HG03565 (cell line): Measurements from ENCODE around the gene MBNL1.

Experiments used
- ATAC-seq: cut with Tn5 transposase; IDR thresholded peaks from one replicate; pipeline ENCODE4 v1.9.1; 2021; ENCODE audit warnings: mild to moderate bottlenecking, moderate library complexity; ENCODE audit not compliant: unreplicated experiment

The MBNL1 gene

DNA sequence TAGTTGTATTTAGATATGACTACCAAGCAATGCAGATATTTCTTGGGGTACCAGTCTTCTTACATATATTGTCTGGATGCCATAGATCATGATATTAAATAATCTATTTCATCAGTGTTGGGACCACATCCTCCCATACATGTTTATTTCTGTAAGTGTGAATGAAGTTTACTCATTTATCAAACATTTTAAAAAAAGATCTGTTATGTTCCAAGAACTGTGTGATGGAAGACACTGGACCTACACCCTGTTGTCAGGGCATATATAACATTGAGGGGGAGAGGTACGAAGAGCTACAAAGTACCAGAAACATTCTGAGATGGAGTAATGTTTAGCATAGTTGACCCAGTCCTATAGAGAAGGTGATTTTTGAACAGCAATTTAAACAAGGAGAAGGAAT, 26.6 kb downstream of the MBNL1 start:
- no peak for ATAC-seq

- ATAC-seq, result no peak
Observed at GRCh38 chr3:152295806-152296205, 27.1 kb downstream of the MBNL1 start.

DNA sequence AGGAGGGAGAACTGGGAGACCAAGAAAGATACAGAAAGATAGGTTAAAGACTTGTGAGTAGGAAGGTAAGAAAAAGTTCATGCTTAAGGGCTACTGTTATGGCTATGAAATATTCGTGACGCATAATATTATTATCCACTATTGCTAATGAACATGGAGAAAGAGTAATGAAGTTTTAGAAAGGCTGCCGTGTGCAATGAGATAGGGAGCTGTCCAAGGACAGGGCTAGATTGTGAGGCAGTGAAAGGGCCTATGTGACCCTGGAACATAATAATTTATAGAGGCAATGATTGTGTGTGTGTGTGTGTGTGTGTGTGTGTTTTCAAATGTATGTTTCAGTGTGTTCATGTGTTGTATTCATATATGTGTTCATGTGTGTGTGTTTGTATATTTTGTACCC, 27.7 kb downstream of the MBNL1 start:
- no peak for ATAC-seq

GRCh38 chr3:152296971-152297370, 28.2 kb downstream of the MBNL1 start:
- no peak for ATAC-seq

- ATAC-seq, result peak; percentile 59
Observed at GRCh38 chr3:152298393-152299248, 29.9 kb downstream of the MBNL1 start.

GRCh38 chr3:152299249-152299976, 30.7 kb downstream of the MBNL1 start:
- no peak for ATAC-seq

- ATAC-seq, result no peak
Observed at GRCh38 chr3:152300029-152300731, 31.5 kb downstream of the MBNL1 start.

GRCh38 chr3:152301745-152302181, 33.0 kb downstream of the MBNL1 start:
- no peak for ATAC-seq

DNA sequence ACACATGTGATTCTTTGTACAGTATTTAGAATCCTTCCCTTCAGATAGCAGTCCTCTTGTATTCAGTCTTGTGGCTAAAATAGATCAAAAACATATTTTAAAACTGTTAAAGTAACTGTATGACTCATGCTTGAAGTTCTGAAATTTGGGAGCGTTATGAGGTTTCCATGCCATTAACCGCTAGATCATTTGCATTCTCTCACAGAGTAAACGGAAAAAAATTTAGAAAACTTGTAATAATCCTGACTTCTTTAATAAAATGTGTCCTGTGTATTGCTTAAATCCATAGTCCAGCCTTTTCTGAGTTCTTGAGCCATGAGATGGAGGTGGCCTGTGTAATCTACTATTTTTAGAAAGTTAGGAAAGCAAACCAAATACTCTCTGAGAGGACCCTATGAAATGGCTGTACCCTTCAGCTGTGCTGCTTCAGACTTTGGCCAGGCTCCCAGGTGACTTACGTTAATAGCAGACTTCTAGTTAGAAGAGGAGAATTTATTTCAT, 33.8 kb downstream of the MBNL1 start:
- ATAC-seq, result peak; percentile 59

DNA sequence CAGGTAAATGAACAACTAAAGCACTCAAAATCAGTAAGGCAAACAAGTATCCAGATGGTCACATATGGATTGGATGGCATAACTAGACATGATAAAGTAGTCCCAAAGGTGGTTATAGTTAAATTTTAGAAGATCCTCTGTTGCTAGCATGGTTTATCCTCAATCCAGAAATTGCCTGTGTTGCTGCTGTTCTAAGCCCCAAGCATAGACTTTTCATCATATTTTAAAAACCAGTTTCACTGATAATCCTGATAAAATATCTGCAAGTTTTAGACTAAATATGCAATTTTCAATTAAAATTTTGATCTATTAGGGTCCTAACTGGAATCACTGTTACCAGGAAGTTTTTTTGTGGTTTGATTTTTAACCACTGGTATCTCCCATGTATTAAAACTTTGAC, 35.4 kb downstream of the MBNL1 start:
- ATAC-seq, result no peak

DNA sequence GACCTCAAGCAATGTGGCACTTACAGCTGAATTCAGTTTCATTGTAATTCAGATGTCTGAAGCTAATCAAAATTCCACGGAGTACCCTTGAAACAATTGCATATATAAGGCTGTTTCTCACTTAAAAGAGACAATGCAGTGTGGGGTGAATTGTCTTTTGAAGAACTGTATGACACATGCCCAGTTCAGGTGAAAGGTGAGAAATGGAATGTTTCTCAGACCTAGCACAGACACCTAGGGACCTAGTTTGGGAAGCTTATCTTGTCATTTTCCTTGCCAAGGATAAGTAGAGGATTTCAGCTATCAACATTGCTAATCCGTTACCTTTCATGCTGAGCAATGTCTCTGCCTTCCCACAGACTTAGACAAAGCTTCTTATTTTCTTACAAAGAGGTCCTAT, 36.3 kb downstream of the MBNL1 start:
- no peak for ATAC-seq

DNA sequence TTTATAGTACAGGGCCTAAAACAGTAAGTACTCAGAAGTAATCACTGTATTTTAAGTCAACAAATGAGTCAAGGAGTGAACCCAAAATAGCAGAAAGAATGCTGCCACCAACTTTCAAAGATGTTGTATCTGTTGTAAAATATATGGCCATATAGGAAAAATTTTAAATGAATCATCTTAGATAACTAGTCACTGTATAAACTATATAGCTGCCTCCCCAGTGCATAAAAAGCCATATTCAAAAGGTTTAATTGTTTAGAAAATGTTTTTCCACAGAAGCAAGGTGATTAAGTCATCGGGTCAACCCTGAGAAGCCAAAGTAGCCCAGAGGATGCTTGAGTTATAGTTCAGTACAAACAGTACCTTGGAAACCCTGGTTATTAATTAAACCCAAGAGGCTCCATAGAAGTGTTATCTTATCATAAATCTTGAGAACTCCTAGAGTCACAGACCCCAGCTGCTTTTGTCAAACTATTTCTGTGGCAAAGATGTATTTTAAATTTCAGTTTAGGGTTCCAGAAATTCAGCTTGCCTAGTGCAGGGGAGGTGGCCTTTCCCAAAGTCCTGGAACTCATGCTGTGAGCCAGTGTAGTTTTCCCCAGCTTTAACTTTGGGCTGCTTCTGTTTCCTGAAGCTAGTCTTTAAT, 39.2 kb downstream of the MBNL1 start:
- ATAC-seq, result no peak

GRCh38 chr3:152308475-152308844, 39.7 kb downstream of the MBNL1 start:
- no peak for ATAC-seq

GRCh38 chr3:152309031-152309430, 40.3 kb downstream of the MBNL1 start:
- ATAC-seq, result no peak

- no peak for ATAC-seq
Observed at GRCh38 chr3:152309535-152310307, 41.0 kb downstream of the MBNL1 start.

DNA sequence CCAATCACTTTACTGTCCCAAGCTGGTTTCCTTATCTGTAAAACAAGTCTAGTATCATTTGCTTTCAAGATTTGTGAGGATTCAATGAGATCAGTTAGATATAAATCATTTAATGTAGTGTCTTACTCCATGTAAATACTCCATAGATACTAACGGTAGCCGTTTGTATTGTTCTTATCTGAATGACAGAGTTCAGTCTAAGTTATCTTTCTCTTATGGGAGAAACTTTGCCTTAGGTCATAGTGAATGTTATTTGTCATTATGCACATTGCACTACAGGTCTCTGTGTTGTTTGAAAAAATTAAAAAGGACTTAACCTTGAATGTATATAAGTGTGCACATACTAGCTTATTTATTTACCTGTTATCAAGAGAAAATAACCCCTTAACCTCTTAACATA, 44.7 kb downstream of the MBNL1 start:
- ATAC-seq, result no peak

GRCh38 chr3:152313914-152314313, 45.2 kb downstream of the MBNL1 start:
- ATAC-seq, result no peak

DNA sequence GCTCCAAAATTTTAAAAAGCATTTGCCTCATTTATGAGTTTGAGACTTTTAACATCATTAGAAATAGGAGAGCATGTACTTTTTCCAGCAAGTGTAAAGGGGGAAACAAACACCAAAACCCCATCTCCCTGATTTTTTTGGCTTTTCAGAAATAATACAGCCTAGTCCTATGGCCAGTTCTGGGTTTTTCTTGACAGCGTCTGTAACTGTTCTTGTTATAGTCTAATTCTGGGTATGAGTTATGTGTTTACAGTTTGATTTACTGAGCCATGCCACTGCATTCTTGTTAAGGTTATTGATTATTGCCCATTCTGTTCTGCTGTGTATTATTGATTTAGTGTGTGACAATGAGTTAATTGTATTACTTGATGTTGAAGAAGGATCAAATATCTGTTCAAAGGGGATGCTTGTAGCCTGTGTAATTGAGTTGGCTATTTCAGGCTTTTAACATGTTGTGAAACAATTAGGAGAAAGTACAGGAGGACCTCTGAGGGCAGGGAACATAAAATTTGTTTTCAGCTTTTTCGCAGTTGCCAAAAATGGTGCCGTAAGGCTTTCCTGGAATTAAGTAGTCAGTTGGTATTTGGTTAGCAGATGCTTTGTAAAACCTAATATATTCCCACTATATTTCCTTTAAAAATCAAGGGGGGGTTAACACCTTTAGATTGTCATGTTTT, 46.1 kb downstream of the MBNL1 start:
- no peak for ATAC-seq

DNA sequence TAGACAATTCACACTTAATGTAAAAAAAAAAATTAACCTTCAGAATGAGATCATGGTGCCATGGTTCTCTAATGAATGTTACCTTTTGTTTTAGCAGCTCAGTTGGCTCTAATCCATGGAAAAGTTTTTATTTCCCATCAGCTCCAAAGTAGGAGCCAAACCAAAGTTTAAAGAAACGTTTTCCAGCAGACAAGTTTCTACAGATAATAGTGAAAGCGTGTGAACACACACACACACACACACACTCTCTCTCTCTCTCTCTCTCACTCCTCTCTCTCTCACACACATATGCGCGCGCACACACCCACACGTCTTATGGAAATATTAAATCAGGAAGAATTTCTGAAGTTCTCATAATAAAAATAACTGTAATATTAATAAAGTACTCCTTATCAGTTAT, 46.9 kb downstream of the MBNL1 start:
- ATAC-seq, result no peak

- no peak for ATAC-seq
Observed at GRCh38 chr3:152316318-152316717, 47.6 kb downstream of the MBNL1 start.
